ENCODE data around the gene FOXA3. TPM values are rescaled to one million over a fixed set of nuclear protein-coding genes. Genes with fewer than 3 reads are reported as not detected.

The FOXA3 gene
- total RNA-seq, 4 donors from 2014 or later: not detected

- Histone ChIP-seq H3K27ac (peak within 1 kb of the TSS; percentile 86 to 95 (median 92)), H3K4me3 (peak within 1 kb of the TSS; percentile 63 to 84 (median 66)), H3K27me3 (no peaks in the 10 kb centered on the region), H3K36me3 (peaks cover 0 to 6% of the 10 kb centered on the region in 2 donors), H3K9me3 (no peaks in the 10 kb centered on the region), H3K4me1 (peaks cover 34 to 44% of the 10 kb centered on the region in 2 donors)
- TF ChIP-seq POLR2A (IDR thresholded peaks at IDR 0.05) (peak; percentile 74 to 82), CTCF (IDR thresholded peaks at IDR 0.05 in 4 of 5, conservative IDR thresholded peaks at IDR 0.05 in 1 of 5) (peak in 2 of 5 experiments; percentile 2 to 8)
- ATAC-seq: peak; percentile 88 to 92
- in situ Hi-C loops (cut with MboI; ENCODE audit: low sequenced_read_pairs in 4 of 4) (no loop called here), intact Hi-C loops (cut with DNase I; ENCODE audit: low total_unique reads) (loop anchor here (1.0 to 5.0 kb wide), 5 partner anchors 17 to 1372 kb away; partner anchors contain the start of genes MYPOP, SIX5 and SYMPK)
- peak; percentile 88 to 91 for DNase-seq
These were observed 21.7 kb downstream of the FOXA3 start, which contains the start of gene IRF2BP1 for GRCh38 chr19:45885556-45886426. Gene IRF2BP1, minus strand, starts transcription at chr19:45886141. Its CDS starts 367 bp downstream, at chr19:45885774.

GRCh38 chr19:45886427-45887199 lies 22.5 kb downstream of the FOXA3 start:
- H3K4me1 ChIP-seq: peaks cover 34 to 43% of the 10 kb centered on the region in 2 donors
- in situ Hi-C loops (cut with MboI; ENCODE audit: low sequenced_read_pairs in 4 of 4): no loop called here
- peak in 1 of 5 experiments; percentile 11 for TF ChIP-seq CTCF (IDR thresholded peaks at IDR 0.05 in 4 of 5, conservative IDR thresholded peaks at IDR 0.05 in 1 of 5)
- TF ChIP-seq POLR2A (IDR thresholded peaks at IDR 0.05): peak; percentile 49 to 63
- intact Hi-C loops (cut with DNase I; ENCODE audit: low total_unique reads): loop anchor here (1.0 to 5.0 kb wide), 5 partner anchors 16 to 1371 kb away; partner anchors contain the start of genes MYPOP, SIX5 and SYMPK
- peaks cover 0 to 6% of the 10 kb centered on the region in 2 donors for H3K36me3 ChIP-seq
- DNase-seq (peak; percentile 82 to 89), ATAC-seq (peak; percentile 89 to 91)
- no peaks in the 10 kb centered on the region for H3K9me3 ChIP-seq
- H3K4me3 ChIP-seq: peak overlapping the region; percentile 63 to 84 (median 66)
- H3K27me3 ChIP-seq: no peaks in the 10 kb centered on the region
- peak overlapping the region; percentile 86 to 95 (median 92) for H3K27ac ChIP-seq

- ATAC-seq (no peak), DNase-seq (no peak)
- intact Hi-C loops (cut with DNase I; ENCODE audit: low total_unique reads): loop anchor here (2.0 to 5.0 kb wide), 2 partner anchors 70 to 120 kb away; partner anchors contain the start of gene SIX5
- TF ChIP-seq POLR2A (IDR thresholded peaks at IDR 0.05): no peak
- no peak for TF ChIP-seq CTCF (IDR thresholded peaks at IDR 0.05 in 4 of 5, conservative IDR thresholded peaks at IDR 0.05 in 1 of 5)
- Histone ChIP-seq H3K27ac (peak overlapping the region; percentile 86 to 95 (median 92)), H3K9me3 (no peaks in the 10 kb centered on the region), H3K36me3 (peaks cover 0 to 6% of the 10 kb centered on the region in 2 donors), H3K4me1 (peaks cover 34 to 36% of the 10 kb centered on the region in 2 donors), H3K27me3 (no peaks in the 10 kb centered on the region), H3K4me3 (peak overlapping the region; percentile 63 to 84 (median 66))
- in situ Hi-C loops (cut with MboI; ENCODE audit: low sequenced_read_pairs in 4 of 4): no loop called here
These were observed 23.1 kb downstream of the FOXA3 start for GRCh38 chr19:45887200-45887710.

GRCh38 chr19:45889210-45889885 lies 25.2 kb downstream of the FOXA3 start:
- H3K4me3 ChIP-seq: no peak overlapping the region
- ATAC-seq: no peak
- in situ Hi-C loops (cut with MboI; ENCODE audit: low sequenced_read_pairs in 4 of 4): no loop called here
- no peaks in the 10 kb centered on the region for H3K27me3 ChIP-seq
- intact Hi-C loops (cut with DNase I; ENCODE audit: low total_unique reads): loop anchor here (5.0 kb wide), 1 partner anchor 122 kb away; the partner anchor contains the start of gene SIX5
- TF ChIP-seq POLR2A (IDR thresholded peaks at IDR 0.05): no peak
- TF ChIP-seq CTCF (IDR thresholded peaks at IDR 0.05 in 4 of 5, conservative IDR thresholded peaks at IDR 0.05 in 1 of 5): no peak
- no peak for DNase-seq
- no peaks in the 10 kb centered on the region for H3K9me3 ChIP-seq
- H3K27ac ChIP-seq: no peak overlapping the region
- H3K4me1 ChIP-seq: peaks cover 15% of the 10 kb centered on the region in 2 donors
- no peaks in the 10 kb centered on the region for H3K36me3 ChIP-seq
